NB4 (cell line): ENCODE data around the gene CD82.
A peak's percentile ranks its signal among the peaks of the same experiment; 100 is the strongest.
"Not testable (repeated sequence)": the region's sequence is repeated elsewhere in the genome, so short reads cannot be mapped to it uniquely, and the experiment has no call there.

ENCODE experiments used
- DNase-seq: peaks from one replicate; pipeline ENCODE4 v3.0.0; 2010; ENCODE audit warnings: low read depth
- H3K4me3 ChIP-seq: one replicate; pipeline ENCODE4 v1.5.1; 2011; ENCODE audit warnings: mild to moderate bottlenecking, low read depth, low read length, moderate library complexity
- CTCF ChIP-seq: IDR thresholded peaks from one replicate; pipeline ENCODE4 v1.5.1; 2012; ENCODE audit warnings: low read depth, low read length
- MAX ChIP-seq: IDR thresholded peaks from 2 replicates; pipeline ENCODE4 v1.6.1; 2011; ENCODE audit warnings: low read depth, low read length
- MYC ChIP-seq: IDR thresholded peaks from 2 replicates; pipeline ENCODE4 v1.6.1; 2011; ENCODE audit warnings: low read depth, low read length
- POLR2A ChIP-seq: IDR thresholded peaks from 2 replicates; pipeline ENCODE4 v1.6.1; 2011; ENCODE audit warnings: mild to moderate bottlenecking; ENCODE audit not compliant: insufficient read length; ENCODE audit errors: extremely low read depth

The CD82 gene

GRCh38 chr11:44657836-44658505, 92.5 kb downstream of the CD82 start:
- DNase-seq: no peak
- H3K4me3 ChIP-seq: no peak overlapping the region
- TF ChIP-seq MYC: no peak
- TF ChIP-seq MAX: no peak
- TF ChIP-seq POLR2A: no peak
- no peak for TF ChIP-seq CTCF

GRCh38 chr11:44658506-44658850, 93.0 kb downstream of the CD82 start:
- TF ChIP-seq CTCF (no peak), POLR2A (no peak), MYC (no peak), MAX (no peak)
- DNase-seq: peak; percentile 29
- H3K4me3 ChIP-seq: no peak overlapping the region

GRCh38 chr11:44659641-44660040, 94.2 kb downstream of the CD82 start:
- no peak for DNase-seq
- TF ChIP-seq CTCF (no peak), MAX (no peak), MYC (no peak), POLR2A (no peak)
- H3K4me3 ChIP-seq: no peak overlapping the region

- not testable (repeated sequence) for DNase-seq
Observed at GRCh38 chr11:44660535-44660934, 95.1 kb downstream of the CD82 start.

GRCh38 chr11:44661311-44661717, 95.9 kb downstream of the CD82 start:
- no peak for TF ChIP-seq MYC
- no peak for DNase-seq
- H3K4me3 ChIP-seq: no peak overlapping the region

More at GRCh38 chr11:44660535-44660934, 95.1 kb downstream of the CD82 start:
- not testable (repeated sequence) for H3K4me3 ChIP-seq
